HG02642 (cell line): Measurements from ENCODE around the gene CASZ1.

Experiments
- ATAC-seq: cut with Tn5 transposase; IDR thresholded peaks from one replicate; pipeline ENCODE4 v1.9.1; 2021; ENCODE audit warnings: mild to moderate bottlenecking; ENCODE audit not compliant: unreplicated experiment, poor library complexity

CASZ1 gene

DNA sequence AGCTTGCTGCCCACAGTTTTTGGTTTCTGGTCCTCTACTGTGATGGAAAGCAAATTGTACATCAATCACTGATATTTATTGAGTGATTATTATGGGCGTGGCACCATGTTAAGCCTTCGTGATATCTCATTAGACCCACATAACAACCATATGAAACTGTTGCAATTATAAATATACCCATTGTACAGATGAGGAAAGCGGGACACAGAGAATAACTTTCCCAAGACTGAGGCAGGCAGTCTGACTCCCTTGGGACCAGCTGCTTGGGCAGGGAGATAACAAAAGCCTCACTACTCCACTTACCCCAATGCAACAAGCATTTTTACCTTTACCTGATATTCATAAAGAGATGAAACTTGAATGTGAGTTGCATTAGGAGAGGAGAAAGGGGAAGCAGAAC, 4.3 kb upstream of the CASZ1 start:
- ATAC-seq = no peak

DNA sequence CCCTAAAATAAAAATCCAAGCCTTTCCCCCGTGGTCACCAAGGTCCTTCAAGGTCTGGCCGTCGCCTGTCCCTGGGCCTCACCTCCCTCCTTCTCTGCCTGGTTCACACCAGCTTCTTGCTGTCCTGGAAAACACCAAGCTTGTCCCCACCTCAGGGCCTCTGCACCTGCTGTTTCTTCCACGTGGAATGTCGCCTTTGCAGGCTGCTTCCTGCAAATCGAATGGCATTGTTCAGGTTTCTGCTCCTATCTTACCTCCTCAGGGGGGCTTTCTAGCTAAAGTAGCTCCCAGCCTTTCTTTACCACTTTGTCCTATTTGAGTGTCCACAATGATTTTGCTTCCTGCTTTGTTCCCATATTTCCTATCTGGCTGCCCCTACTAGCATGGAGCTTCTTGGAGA, 3.3 kb upstream of the CASZ1 start:
- ATAC-seq = no peak

- no peak for ATAC-seq
Observed at GRCh38 chr1:10795276-10796021, 997 bp downstream of the CASZ1 start.

DNA sequence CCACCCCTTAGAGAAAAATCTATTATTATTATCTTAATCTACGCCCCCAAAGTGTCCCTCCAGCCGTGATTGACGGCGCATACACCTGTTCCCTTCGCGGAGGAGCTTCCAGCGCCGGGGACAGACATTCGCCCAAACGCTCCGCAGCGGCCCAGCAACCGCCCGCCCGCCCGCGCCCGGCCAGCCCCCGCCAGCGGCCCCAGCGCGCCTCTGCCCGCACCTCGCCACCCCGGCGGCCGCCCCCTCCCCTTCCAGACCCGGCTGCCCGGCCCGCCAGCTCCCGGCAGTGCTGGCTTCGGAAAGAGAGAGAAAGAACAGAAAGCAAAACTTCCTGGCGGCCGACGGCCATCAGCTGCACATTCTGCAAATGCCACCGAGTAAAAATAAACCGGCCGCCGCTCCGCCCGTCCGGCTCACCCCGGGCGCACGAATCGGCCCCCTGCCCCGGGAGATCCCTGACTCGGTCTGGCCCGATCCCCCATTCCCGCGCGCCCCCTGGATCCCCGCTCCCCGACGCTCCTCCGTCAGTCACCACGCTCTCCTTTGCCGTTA, 1.6 kb downstream of the CASZ1 start:
- no peak for ATAC-seq

GRCh38 chr1:10793129-10793651, 3.3 kb downstream of the CASZ1 start:
- no peak for ATAC-seq

- no peak for ATAC-seq
Observed at GRCh38 chr1:10791105-10791951, 5.1 kb downstream of the CASZ1 start.

DNA sequence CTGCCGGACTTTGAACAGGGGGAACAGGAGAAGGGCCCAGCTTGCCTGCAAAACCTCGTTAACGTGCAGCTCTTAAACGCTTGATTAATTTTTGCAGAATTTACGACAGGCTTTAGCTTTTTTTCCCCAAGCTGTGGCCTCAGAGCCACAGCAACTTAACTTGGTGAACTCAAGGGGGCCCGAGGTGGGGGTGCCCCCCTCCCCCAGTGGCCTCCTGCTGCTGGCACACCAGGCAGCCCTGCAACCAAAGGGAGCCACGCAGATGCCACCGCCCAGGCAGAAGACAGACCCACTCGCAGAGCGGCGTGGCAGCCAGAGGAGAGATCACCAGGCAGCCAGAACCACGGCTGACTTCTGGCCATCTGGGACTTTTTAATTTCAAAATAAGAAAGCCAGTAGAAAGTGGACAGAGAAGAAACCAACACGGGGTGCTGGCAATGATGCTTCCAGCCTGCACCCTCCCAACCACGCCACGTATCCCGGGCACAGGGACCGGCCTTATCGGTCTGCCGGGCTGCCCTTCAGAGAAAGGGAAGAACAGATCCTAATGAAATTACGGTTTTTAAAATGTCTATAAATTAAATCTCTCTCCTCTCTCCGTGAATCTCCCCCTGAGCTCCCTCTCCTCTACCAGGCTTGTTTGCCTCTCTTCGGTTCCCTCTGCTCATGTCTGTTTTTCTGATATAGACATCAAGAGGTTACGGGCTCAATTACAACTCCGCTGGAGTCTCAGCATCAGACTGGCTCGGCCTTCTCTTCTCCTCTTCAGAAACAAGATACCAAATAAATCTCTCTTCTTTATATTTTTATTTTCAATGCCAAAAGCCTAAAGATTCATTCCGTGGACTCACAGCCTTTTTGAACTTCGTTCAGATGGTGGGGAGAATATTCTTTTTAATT, 6.4 kb downstream of the CASZ1 start:
- ATAC-seq = no peak

DNA sequence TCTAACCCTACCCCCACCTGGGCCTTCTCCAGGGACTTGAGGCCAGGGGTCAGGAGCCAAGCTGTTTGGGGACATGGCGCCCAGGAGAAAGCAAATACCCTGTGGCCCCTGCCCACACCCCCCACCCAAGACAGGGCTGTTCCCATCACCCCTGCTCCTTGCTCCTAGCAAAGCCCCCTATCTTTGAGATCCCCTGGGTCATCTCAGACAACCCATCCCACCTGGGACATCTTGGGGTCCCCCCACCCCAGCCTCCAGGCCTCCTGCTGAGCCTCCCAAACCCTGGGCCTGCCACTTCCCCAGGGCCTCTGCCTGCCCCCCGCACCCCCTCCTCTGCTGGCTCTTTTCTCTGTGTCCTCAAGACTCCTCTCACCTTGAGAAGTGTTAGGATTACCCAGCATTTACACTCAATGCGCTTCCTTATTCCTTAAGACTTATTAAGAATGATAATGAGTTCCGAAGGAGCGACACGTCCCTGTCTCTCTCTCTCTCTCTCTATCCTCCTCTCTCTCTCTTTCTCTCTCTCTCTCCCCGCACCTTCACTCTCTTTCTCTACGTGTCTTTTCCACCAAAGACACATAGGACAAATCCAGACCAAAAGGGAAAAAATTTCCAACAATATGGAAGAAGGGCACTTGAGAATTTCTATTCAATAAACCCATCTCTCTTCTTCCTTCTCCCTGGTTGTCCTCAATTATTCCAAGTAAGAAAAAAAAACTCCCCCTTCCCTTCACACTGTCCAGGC, 7.2 kb downstream of the CASZ1 start:
- no peak for ATAC-seq

- ATAC-seq = no peak
Observed at GRCh38 chr1:10788592-10789006, 7.8 kb downstream of the CASZ1 start.

DNA sequence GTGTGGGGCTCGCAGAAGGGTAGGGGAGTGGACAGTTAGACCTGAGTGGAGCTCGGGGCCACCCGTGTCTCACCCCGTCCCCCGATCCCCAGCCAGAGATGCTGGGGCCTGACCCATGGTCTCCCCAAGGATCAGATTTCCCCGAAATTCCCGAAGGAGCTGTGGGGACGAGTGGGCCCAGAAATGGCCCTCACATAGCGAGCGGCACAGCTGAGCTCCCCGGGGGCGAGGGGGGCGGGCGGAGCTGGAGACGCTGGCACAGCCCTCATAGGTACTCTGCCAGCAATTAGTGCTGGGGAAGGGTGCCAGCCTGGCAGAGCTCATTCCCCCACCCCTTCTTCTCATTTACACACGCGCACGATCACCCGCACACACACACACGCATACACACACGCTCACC, 9.2 kb downstream of the CASZ1 start:
- ATAC-seq = no peak

DNA sequence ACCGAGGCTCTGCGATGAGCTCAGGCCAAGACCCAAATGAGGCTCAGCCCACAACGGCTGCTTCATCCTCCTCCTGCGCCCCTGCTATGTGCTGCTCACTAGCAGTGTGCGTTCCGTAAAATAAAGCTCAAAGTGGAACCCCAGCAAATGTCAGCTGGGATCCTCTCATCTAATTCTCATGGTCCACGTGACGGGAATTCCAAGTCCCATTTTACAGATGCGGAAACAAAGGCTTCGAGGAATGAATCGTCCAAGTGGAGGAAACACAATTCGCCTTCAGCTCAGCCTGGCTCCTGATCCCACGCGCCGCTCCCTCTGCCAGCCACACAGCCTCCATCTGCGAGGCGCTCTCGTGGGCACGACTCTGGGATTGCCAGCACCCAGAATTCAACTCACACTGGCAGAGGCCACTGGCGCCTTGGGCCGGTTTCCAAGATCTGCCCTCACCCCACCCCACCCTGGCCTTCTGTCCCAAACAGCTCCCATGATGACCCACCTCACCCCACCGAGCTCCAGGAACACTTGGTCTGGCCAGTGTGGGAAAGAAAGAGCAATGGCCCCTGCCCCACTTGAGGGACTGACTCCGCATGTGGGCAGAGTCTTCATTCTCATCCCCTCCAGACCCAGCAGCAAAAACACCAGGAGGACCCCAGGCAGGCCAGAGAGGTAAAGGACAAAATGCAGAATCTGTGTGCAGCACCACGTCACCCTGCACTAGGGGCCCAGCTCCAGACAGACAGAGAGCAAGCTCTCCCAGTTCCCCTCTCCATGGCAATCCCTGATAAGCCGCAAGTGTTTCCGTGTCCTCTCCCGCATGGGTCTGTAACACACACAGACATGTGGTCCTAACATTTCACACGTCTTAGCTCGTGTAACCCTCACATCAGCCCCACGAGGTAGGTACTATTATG, 10.5 kb downstream of the CASZ1 start:
- no peak for ATAC-seq

DNA sequence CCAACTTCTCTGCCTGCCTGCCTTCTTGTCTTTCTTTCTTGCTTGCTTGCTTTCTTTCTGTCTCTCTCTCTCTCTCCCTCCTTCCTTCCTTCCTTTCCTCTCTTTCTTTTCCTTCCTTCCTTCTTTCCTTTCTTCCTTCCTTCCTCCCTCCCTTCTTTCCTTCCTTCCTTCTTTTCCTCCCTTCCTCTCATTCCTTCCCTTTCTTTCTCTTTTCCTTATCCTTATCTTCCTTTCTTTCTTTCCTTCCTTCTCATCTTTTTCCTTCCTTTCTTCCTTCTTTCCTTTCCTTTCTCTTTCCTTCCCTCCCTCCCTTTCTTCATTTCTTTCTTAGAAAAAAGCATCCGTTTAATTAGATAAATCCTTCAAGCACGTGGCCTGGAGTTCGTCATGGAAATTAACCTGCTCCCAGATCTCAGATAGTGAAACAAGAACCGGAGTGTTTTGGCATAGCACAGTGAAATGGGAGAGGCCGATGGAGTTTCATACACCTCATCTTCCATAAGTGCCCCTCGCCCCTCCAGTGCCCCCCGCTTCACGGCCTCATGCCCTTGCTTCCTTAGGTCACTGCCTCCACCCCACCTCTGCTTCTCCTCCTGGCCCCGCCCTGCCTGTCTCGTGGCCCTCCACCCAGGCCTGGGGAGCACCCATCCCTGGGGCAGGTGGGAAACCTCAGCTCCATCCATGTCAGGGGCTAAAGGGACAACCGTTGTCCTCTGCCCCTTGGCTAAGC, 11.3 kb downstream of the CASZ1 start:
- no peak for ATAC-seq

DNA sequence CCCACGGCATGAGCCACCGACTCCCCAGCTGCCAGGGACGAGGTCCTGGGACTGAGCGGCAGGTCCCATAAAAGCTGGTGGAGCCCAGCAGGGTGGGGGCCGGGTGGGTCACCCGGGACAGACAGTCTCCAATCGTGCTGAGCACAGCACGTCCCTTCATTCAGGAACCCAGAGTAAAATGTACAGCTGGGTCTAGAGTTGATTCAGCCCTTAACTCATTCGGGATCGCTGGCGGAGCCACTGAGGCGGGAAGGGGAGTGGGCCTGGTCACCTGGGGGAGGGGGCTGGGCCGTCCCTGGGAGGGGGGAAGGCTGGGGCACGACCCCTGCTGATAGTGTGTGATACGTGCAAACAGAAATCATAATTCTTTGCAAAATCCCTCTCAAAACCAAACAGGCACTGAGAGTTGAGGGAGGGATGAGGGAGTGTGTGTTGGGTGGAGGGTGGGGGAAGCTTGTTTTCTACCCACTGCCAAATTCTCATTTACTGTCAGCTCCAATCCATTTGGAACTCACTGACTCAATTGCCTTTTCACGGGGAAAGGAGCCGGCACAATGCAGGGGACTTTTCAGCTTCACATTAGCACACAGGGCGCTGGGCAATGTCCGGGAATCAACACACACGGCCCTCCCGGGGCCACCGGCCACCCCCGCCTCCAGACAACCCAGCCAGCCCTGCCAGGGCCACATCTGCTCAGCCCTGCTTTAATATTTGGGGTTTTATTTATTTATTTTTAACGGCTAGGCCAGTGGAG, 13.8 kb downstream of the CASZ1 start:
- no peak for ATAC-seq

GRCh38 chr1:10781137-10781536, 15.3 kb downstream of the CASZ1 start:
- no peak for ATAC-seq

GRCh38 chr1:10779841-10780240, 16.6 kb downstream of the CASZ1 start:
- ATAC-seq = no peak

- ATAC-seq = no peak
Observed at GRCh38 chr1:10779201-10779600, 17.2 kb downstream of the CASZ1 start.

GRCh38 chr1:10778640-10779039, 17.8 kb downstream of the CASZ1 start:
- no peak for ATAC-seq
